Loucy (cell line): ENCODE measurements around the gene APOBEC3H.

Experiments
- H2AFZ ChIP-seq: fragments of 200-600 bp; sonication (generic); 2 replicates; pipeline ENCODE4 v1.6.0; 2016; ENCODE audit warnings: antibody characterized with exemption, mild to moderate bottlenecking, low read length, moderate library complexity
- H3F3A ChIP-seq: fragments of 200-600 bp; 2 replicates; pipeline ENCODE4 v1.6.0; 2016; ENCODE audit warnings: antibody characterized with exemption, low read depth, mild to moderate bottlenecking
- H3K27me3 ChIP-seq: fragments of 200-600 bp; sonication (generic); 2 replicates; pipeline ENCODE4 v1.6.1; 2014; ENCODE audit warnings: low read length, mild to moderate bottlenecking; ENCODE audit not compliant: insufficient read depth, poor library complexity, severe bottlenecking
- H3K36me3 ChIP-seq: fragments of 200-600 bp; sonication (generic); 2 replicates; pipeline ENCODE4 v1.6.1; 2016; ENCODE audit warnings: low read length; ENCODE audit not compliant: insufficient read depth
- H3K4me1 ChIP-seq: fragments of 200-600 bp; sonication (generic); 2 replicates; pipeline ENCODE4 v1.5.1; 2014; ENCODE audit warnings: low read length, mild to moderate bottlenecking; ENCODE audit not compliant: insufficient read depth, poor library complexity, severe bottlenecking
- H3K4me2 ChIP-seq: fragments of 200-600 bp; sonication (generic); 2 replicates; pipeline ENCODE4 v1.6.0; 2014; ENCODE audit warnings: antibody characterized with exemption, low read length, low read depth, mild to moderate bottlenecking; ENCODE audit not compliant: poor library complexity, severe bottlenecking
- H3K4me3 ChIP-seq: fragments of 200-600 bp; sonication (generic); 2 replicates; pipeline ENCODE4 v1.5.1; 2014; ENCODE audit warnings: low read length, mild to moderate bottlenecking, mixed read lengths; ENCODE audit not compliant: poor library complexity, severe bottlenecking
- H3K79me2 ChIP-seq: fragments of 200-600 bp; sonication (generic); 2 replicates; pipeline ENCODE4 v1.6.1; 2014; ENCODE audit warnings: low read length; ENCODE audit not compliant: insufficient read depth
- H3K9ac ChIP-seq: fragments of 200-600 bp; sonication (generic); 2 replicates; pipeline ENCODE4 v1.6.0; 2014; ENCODE audit warnings: mild to moderate bottlenecking, low read depth, low read length, moderate library complexity; ENCODE audit not compliant: poor library complexity, severe bottlenecking
- H3K9me2 ChIP-seq: fragments of 200-600 bp; sonication (generic); replicated peaks from 2 replicates; pipeline ENCODE4 v1.6.1; 2016; ENCODE audit warnings: low read depth, low read length, mixed read lengths
- H3K9me3 ChIP-seq: fragments of 200-600 bp; sonication (generic); 2 replicates; pipeline ENCODE4 v1.6.1; 2014; ENCODE audit warnings: mild to moderate bottlenecking, antibody characterized with exemption, low read length, low read depth; ENCODE audit not compliant: insufficient read depth
- H4K20me1 ChIP-seq: fragments of 200-600 bp; sonication (generic); 2 replicates; pipeline ENCODE4 v1.6.0; 2014; ENCODE audit warnings: antibody characterized with exemption, low read length, mild to moderate bottlenecking; ENCODE audit not compliant: insufficient read depth, poor library complexity, severe bottlenecking
- CTCF ChIP-seq: fragments of 200-600 bp; sonication (generic); conservative IDR thresholded peaks from 2 replicates; pipeline ENCODE4 v1.5.1; 2014; ENCODE audit warnings: mild to moderate bottlenecking, antibody characterized with exemption, low read length
- EZH2phosphoT487 ChIP-seq: fragments of 200-600 bp; IDR thresholded peaks from 2 replicates; pipeline ENCODE4 v1.6.1; 2018; ENCODE audit warnings: antibody characterized with exemption, mild to moderate bottlenecking, moderate library complexity, borderline replicate concordance

The APOBEC3H gene

GRCh38 chr22:39088685-39089032 lies 8.4 kb upstream of the APOBEC3H start:
- H3F3A ChIP-seq, result peaks cover 4% of the 10 kb centered on the region; the same call in 1 of the 2 replicates
- TF ChIP-seq EZH2phosphoT487 (no peak), CTCF (no peak)
- H3K79me2 ChIP-seq, result peaks cover 6% of the 10 kb centered on the region; the same call in 1 of the 2 replicates
- H3K4me1 ChIP-seq, result peaks cover 61% of the 10 kb centered on the region
- no peak overlapping the region for H3K4me3 ChIP-seq
- H4K20me1 ChIP-seq, result no peaks in the 10 kb centered on the region
- no peaks in the 10 kb centered on the region for H3K9me2 ChIP-seq
- H2AFZ ChIP-seq, result no peak overlapping the region
- no peaks in the 10 kb centered on the region for H3K9me3 ChIP-seq
- H3K9ac ChIP-seq, result peak overlapping the region; percentile 77
- no peak overlapping the region for H3K4me2 ChIP-seq
- no peaks in the 10 kb centered on the region for H3K27me3 ChIP-seq
- H3K36me3 ChIP-seq, result no peaks in the 10 kb centered on the region

- Histone ChIP-seq H3K36me3 (no peaks in the 10 kb centered on the region), H4K20me1 (no peaks in the 10 kb centered on the region), H3K9ac (peak overlapping the region; percentile 77), H3K9me3 (no peaks in the 10 kb centered on the region), H3K9me2 (no peaks in the 10 kb centered on the region), H3K79me2 (peaks cover 6% of the 10 kb centered on the region; the same call in 1 of the 2 replicates), H3K27me3 (no peaks in the 10 kb centered on the region), H2AFZ (no peak overlapping the region), H3K4me1 (peaks cover 61% of the 10 kb centered on the region), H3K4me2 (peak overlapping the region; percentile 84), H3F3A (peaks cover 4% of the 10 kb centered on the region; the same call in 1 of the 2 replicates), H3K4me3 (peak overlapping the region; percentile 66)
- no peak for TF ChIP-seq EZH2phosphoT487
- no peak for TF ChIP-seq CTCF
These were observed 7.1 kb upstream of the APOBEC3H start for GRCh38 chr22:39089928-39090327.

GRCh38 chr22:39090426-39091064 lies 6.5 kb upstream of the APOBEC3H start:
- H3K9me2 ChIP-seq, result no peaks in the 10 kb centered on the region
- H4K20me1 ChIP-seq, result no peaks in the 10 kb centered on the region
- peak overlapping the region; percentile 10 for H2AFZ ChIP-seq
- peaks cover 64% of the 10 kb centered on the region for H3K4me1 ChIP-seq
- peak overlapping the region; percentile 66 for H3K4me3 ChIP-seq
- H3K9me3 ChIP-seq, result no peaks in the 10 kb centered on the region
- peak overlapping the region; percentile 84 for H3K4me2 ChIP-seq
- H3K36me3 ChIP-seq, result no peaks in the 10 kb centered on the region
- peaks cover 4% of the 10 kb centered on the region; the same call in 1 of the 2 replicates for H3F3A ChIP-seq
- TF ChIP-seq CTCF (no peak), EZH2phosphoT487 (no peak)
- peaks cover 6% of the 10 kb centered on the region; the same call in 1 of the 2 replicates for H3K79me2 ChIP-seq
- no peaks in the 10 kb centered on the region for H3K27me3 ChIP-seq
- peak overlapping the region; percentile 77 for H3K9ac ChIP-seq
